ENCODE measurements around the gene PPM1G. TPM values are rescaled to one million over a fixed set of nuclear protein-coding genes. Genes with fewer than 3 reads are reported as not detected.

The PPM1G gene
- total and polyA plus RNA-seq, 2 experiments from 2014 or later, result 72.4 to 81.5 TPM

DNA sequence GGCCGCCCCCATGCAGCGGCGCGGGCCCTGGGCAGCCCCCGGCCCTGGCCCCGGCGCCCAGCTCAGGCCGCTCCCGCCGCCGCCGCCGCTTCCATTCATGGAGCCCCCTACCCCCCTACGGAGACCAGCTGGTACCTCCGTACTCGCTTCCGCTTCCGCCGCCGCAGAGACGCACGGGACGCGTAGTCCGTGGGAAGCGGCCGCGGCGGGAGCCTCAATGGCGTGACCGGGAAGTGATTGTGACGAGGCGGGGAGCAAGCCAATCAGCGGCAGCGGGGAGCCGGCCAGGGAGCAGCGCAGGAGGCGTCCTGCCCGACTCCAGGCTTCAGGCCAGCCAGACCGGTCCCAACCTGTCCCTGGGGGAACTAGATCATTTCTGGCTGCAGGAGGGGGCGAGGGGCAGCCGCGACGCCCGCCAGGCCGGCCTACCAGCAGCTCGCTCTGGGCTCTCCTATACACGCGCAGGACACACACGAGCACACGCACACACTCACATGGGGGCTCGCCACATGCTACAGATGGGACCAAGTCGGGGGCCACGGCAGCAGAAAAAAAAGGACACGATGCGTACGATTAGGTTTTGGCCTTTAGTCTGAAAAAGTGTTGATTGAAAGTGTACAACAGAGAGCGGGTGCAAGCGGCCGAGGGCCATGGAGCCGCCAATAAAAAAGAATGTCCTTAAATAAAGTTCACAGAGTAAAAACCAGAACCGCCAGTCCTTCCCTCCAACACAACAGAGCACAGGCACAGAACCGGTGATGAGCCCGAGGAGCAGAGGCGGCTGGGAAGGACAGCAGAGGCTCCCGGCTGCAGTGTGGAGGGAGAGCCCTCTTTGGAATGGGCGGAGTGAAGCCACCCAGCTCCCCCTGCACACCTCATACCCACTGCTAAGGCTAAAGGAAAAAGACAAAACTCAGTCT, 28.5 kb downstream of the PPM1G start, which contains the start of gene ZNF513:
TSS of gene ZNF513 (minus strand) at position 109 of the 920 bp plus-strand sequence. CDS start 208 bp downstream, outside the sequence.
- Histone ChIP-seq H4K20me1 (ENCODE audit: insufficient read depth) (no peaks in the 10 kb centered on the region), H3K4me3 (peak within 1 kb of the TSS; percentile 91), H3K27ac (peak within 1 kb of the TSS; percentile 90), H3K36me3 (ENCODE audit: low read depth) (peaks cover 6% of the 10 kb centered on the region; the same call in 1 of the 2 replicates), H3K4me2 (ENCODE audit: unreplicated experiment) (peak within 1 kb of the TSS; percentile 96), H3K4me1 (ENCODE audit: insufficient read depth) (peaks cover 8% of the 10 kb centered on the region), H3K9ac (peak within 1 kb of the TSS; percentile 94), H3K79me2 (ENCODE audit: insufficient read depth) (peaks cover 40% of the 10 kb centered on the region), H3K9me3 (ENCODE audit: low read depth) (no peaks in the 10 kb centered on the region), H3K9me2 (ENCODE audit: insufficient read depth) (no peaks in the 10 kb centered on the region), H2AFZ (peak within 1 kb of the TSS; percentile 76), H3F3A (ENCODE audit: insufficient read depth) (peaks cover 36% of the 10 kb centered on the region), H3K27me3 (replicated peaks; ENCODE audit: insufficient read depth) (no peaks in the 10 kb centered on the region)
- no peak for TF ChIP-seq EZH2 (IDR thresholded peaks at IDR 0.05; ENCODE audit: insufficient read depth, poor library complexity, severe bottlenecking)
- TF ChIP-seq EZH2phosphoT487 (IDR thresholded peaks at IDR 0.05; ENCODE audit: insufficient read depth, low read depth), result no peak
- peak; percentile 99 for DNase-seq
- in situ Hi-C loops (cut with MboI), result no loop called here
- 14 to 15% methylated on average over 60 to 67 of the region's 67 CpGs for WGBS, 2 experiments (ENCODE audit: low coverage in 1 of 2, low lambda C conversion rate in 2 of 2, missing lambda C conversion rate in 2 of 2)

DNA sequence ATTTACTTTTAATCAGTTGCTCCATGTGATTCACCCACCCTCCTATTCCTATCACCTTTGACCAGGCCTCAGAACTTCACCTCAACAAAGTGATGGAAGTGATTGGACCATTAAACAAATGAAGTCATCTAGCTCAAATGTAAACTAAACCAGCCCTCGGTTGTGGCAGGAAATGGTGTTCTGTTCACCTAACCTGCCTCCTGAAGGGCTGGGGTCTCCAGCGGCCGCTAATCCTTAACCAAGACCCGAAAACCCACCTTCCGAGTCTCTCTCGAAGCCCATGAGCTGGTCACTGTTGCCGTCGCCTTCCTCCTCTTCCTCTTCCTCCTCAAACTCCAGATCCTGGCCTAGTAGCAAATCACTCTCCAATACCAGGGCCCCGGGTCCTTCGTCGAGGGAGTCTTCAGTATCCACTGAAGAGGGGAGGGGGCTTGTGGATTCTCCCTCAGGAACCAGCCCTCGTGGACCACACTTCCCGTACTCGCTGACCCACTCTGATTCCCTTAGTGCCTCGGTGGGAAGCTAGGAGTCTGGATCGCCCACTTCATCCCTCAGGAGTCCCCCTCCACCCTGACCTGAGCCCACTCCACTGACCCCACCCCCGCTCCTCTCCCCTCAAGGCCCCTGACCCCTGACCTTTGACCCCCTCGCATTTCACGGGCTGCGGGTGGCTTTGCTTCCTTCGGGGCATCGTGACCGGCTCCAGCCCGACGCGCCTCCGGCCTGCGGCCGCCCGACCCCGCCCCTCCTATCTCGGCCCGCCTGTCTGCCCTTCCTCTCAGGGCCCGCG, 29.4 kb downstream of the PPM1G start:
- H3K27ac ChIP-seq, result peak overlapping the region; percentile 90
- in situ Hi-C loops (cut with MboI), result no loop called here
- peak overlapping the region; percentile 94 for H3K9ac ChIP-seq
- 0 to 2% methylated on average over 31 to 35 of the region's 35 CpGs for WGBS, 2 experiments (ENCODE audit: low coverage in 1 of 2, low lambda C conversion rate in 2 of 2, missing lambda C conversion rate in 2 of 2)
- no peaks in the 10 kb centered on the region for H3K36me3 ChIP-seq (ENCODE audit: low read depth)
- peaks cover 8% of the 10 kb centered on the region for H3K4me1 ChIP-seq (ENCODE audit: insufficient read depth)
- peaks cover 43% of the 10 kb centered on the region for H3K79me2 ChIP-seq (ENCODE audit: insufficient read depth)
- DNase-seq, result peak; percentile 54
- TF ChIP-seq EZH2 (IDR thresholded peaks at IDR 0.05; ENCODE audit: insufficient read depth, poor library complexity, severe bottlenecking), result no peak
- no peak for TF ChIP-seq EZH2phosphoT487 (IDR thresholded peaks at IDR 0.05; ENCODE audit: insufficient read depth, low read depth)
- H3K9me3 ChIP-seq (ENCODE audit: low read depth), result no peaks in the 10 kb centered on the region
- peak overlapping the region; percentile 91 for H3K4me3 ChIP-seq
- H2AFZ ChIP-seq, result peak overlapping the region; percentile 12; the same call in 1 of the 2 replicates
- no peaks in the 10 kb centered on the region for H3K9me2 ChIP-seq (ENCODE audit: insufficient read depth)
- H3F3A ChIP-seq (ENCODE audit: insufficient read depth), result peaks cover 33% of the 10 kb centered on the region
- peak overlapping the region; percentile 96 for H3K4me2 ChIP-seq (ENCODE audit: unreplicated experiment)
- no peaks in the 10 kb centered on the region for H4K20me1 ChIP-seq (ENCODE audit: insufficient read depth)
- H3K27me3 ChIP-seq (replicated peaks; ENCODE audit: insufficient read depth), result no peaks in the 10 kb centered on the region

DNA sequence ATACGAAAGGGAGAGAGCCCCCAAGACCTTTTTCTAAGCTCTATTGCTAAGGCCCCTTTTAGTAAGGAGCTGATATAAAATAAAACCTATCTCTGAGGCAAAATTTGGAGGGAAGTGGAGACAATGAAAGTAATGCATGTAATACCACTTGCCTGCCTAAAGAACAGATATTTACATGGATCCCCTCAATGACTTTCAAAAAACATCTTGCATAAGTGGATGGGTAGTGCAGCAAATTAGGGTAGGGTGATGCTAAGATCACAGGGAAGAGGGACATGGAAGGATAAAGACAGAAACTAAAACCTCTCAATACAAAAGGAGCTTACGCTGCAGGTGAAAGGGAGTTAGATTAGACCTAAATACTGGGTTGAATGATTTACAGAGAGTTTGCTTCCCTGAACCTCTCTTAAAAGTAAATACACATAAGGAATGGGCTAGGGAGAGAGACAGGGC, 30.0 kb downstream of the PPM1G start:
- no peak for TF ChIP-seq EZH2 (IDR thresholded peaks at IDR 0.05; ENCODE audit: insufficient read depth, poor library complexity, severe bottlenecking)
- TF ChIP-seq EZH2phosphoT487 (IDR thresholded peaks at IDR 0.05; ENCODE audit: insufficient read depth, low read depth), result no peak
- DNase-seq, result no peak
- Histone ChIP-seq H3K9me3 (ENCODE audit: low read depth) (no peaks in the 10 kb centered on the region), H2AFZ (no peak overlapping the region), H3K4me3 (peak overlapping the region; percentile 91), H3K9me2 (ENCODE audit: insufficient read depth) (no peaks in the 10 kb centered on the region), H3K4me1 (ENCODE audit: insufficient read depth) (peaks cover 8% of the 10 kb centered on the region), H3K9ac (peak overlapping the region; percentile 94), H3F3A (ENCODE audit: insufficient read depth) (peaks cover 33% of the 10 kb centered on the region), H3K27me3 (replicated peaks; ENCODE audit: insufficient read depth) (no peaks in the 10 kb centered on the region), H3K4me2 (ENCODE audit: unreplicated experiment) (peak overlapping the region; percentile 96), H3K36me3 (ENCODE audit: low read depth) (peaks cover 4% of the 10 kb centered on the region; the same call in 1 of the 2 replicates), H4K20me1 (ENCODE audit: insufficient read depth) (no peaks in the 10 kb centered on the region), H3K79me2 (ENCODE audit: insufficient read depth) (peaks cover 48% of the 10 kb centered on the region), H3K27ac (peak overlapping the region; percentile 90)
- WGBS, 2 experiments (ENCODE audit: low coverage in 1 of 2, low lambda C conversion rate in 2 of 2, missing lambda C conversion rate in 2 of 2), result 94 to 95% methylated on average over 2 of the region's 2 CpGs
- in situ Hi-C loops (cut with MboI), result no loop called here

DNA sequence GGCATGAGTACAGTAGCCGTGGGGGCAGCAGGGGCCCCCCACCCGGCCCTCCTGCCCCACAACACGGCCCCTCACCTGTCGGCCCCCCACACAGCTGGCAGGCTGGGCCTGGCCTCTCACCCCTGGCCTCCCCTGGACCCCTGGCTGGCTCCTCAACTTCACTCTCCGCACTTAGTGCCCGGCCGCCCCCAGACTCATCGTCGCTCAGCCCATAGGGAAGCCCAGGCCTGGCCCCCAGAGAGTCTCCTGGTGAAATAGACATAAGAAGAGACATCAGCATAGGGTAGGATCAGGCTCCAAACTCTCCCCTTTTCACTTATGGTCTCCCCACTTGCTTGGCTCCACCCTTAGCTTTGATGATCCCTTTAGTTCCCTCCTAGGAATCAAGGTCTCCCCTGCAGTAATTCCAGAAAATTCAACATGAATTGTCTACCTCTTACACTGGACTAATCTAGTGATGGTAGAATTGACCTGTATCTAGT, 30.5 kb downstream of the PPM1G start:
- peak overlapping the region; percentile 94 for H3K9ac ChIP-seq

More for the DNA sequence above, 30.5 kb downstream of the PPM1G start:
- H3K4me1 ChIP-seq (ENCODE audit: insufficient read depth), result peaks cover 8% of the 10 kb centered on the region
- H3K4me3 ChIP-seq, result peak overlapping the region; percentile 91
- in situ Hi-C loops (cut with MboI), result no loop called here
- H3K9me2 ChIP-seq (ENCODE audit: insufficient read depth), result no peaks in the 10 kb centered on the region
- no peaks in the 10 kb centered on the region for H4K20me1 ChIP-seq (ENCODE audit: insufficient read depth)
- 79 to 80% methylated on average over 7 of the region's 9 CpGs for WGBS, 2 experiments (ENCODE audit: low coverage in 1 of 2, low lambda C conversion rate in 2 of 2, missing lambda C conversion rate in 2 of 2)
- H3K9me3 ChIP-seq (ENCODE audit: low read depth), result no peaks in the 10 kb centered on the region
- peaks cover 33% of the 10 kb centered on the region for H3F3A ChIP-seq (ENCODE audit: insufficient read depth)
- H3K79me2 ChIP-seq (ENCODE audit: insufficient read depth), result peaks cover 53% of the 10 kb centered on the region
- no peak overlapping the region for H2AFZ ChIP-seq
- peaks cover 7% of the 10 kb centered on the region; the same call in 1 of the 2 replicates for H3K36me3 ChIP-seq (ENCODE audit: low read depth)
- peak overlapping the region; percentile 90 for H3K27ac ChIP-seq
- no peaks in the 10 kb centered on the region for H3K27me3 ChIP-seq (replicated peaks; ENCODE audit: insufficient read depth)
- H3K4me2 ChIP-seq (ENCODE audit: unreplicated experiment), result peak overlapping the region; percentile 96
- TF ChIP-seq EZH2 (IDR thresholded peaks at IDR 0.05; ENCODE audit: insufficient read depth, poor library complexity, severe bottlenecking) (no peak), EZH2phosphoT487 (IDR thresholded peaks at IDR 0.05; ENCODE audit: insufficient read depth, low read depth) (no peak)
- DNase-seq, result no peak
